HCT116 (cell line): ENCODE measurements around the gene MED13L. TPM values are rescaled to one million over a fixed set of nuclear protein-coding genes. Genes with fewer than 3 reads are reported as not detected.

ENCODE experiments used
- ATAC-seq: fragments of 200-7000 bp; cut with Tn5 transposase; 2 replicates; pipeline ENCODE4 v1.9.1; 2020; ENCODE audit warnings: mild to moderate bottlenecking, moderate library complexity
- BruUV-seq: library from RNA; stranded (reverse); fragments of 400-500 nt; replicated peaks from 2 replicates; lab custom pipeline; 2021; lab: Mats Ljungman, UMichigan
- CTCF ChIA-PET: fragments of 300-600 bp; sonication (Branson Sonifier 250); formaldehyde crosslinking; loops from one replicate; lab custom pipeline; 2021; ENCODE audit warnings: antibody characterized with exemption; lab: Charles Lee
- POLR2A ChIA-PET: fragments of 300-600, 350-600 bp; sonication (Branson Sonifier 250); formaldehyde crosslinking; loops from one replicate; lab custom pipeline; 2021; ENCODE audit warnings: antibody characterized with exemption; lab: Charles Lee
- RAD21 ChIA-PET, 2 experiments: fragments of 300-600 bp; sonication (Branson Sonifier 250); formaldehyde crosslinking; loops; one replicate each; lab custom pipeline; 2023; ENCODE audit warnings: low total read pairs in 2 of 2; ENCODE audit not compliant: uncharacterized antibody in 2 of 2, unreplicated experiment in 2 of 2, low non-redundant PET in 1 of 2; lab: Charles Lee
- DNase-seq: peaks from one replicate; pipeline ENCODE4 v3.0.0-alpha.2; 2010; ENCODE audit warnings: low read depth, low spot score
- H2AFZ ChIP-seq: fragments of 200-600 bp; shearing (Covaris generic), sonication (generic); 2 replicates; pipeline ENCODE4 v1.6.1; 2017; ENCODE audit warnings: low read depth, mixed run types, mixed read lengths, antibody characterized with exemption, low read length; ENCODE audit not compliant: poor library complexity, severe bottlenecking
- H3K27ac ChIP-seq: 2 replicates; pipeline ENCODE4 v1.5.1; 2012; ENCODE audit warnings: low read depth, low read length
- H3K27me3 ChIP-seq: fragments of 200-600 bp; sonication (generic); 2 replicates; pipeline ENCODE4 v1.6.1; 2016; ENCODE audit warnings: mixed run types, low read length, mixed read lengths; ENCODE audit not compliant: insufficient read depth
- H3K36me3 ChIP-seq, 2 experiments: fragments of 200-500 bp in 1 of 2; fragments of 200-600 bp in 1 of 2; sonication (Bioruptor generic) in 1 of 2; sonication (generic) in 1 of 2; 2 replicates each; pipeline versions ENCODE4 v1.5.1 to v1.6.1; 2014 to 2016; ENCODE audit warnings: low read length in 2 of 2, inconsistent platforms in 1 of 2, mixed read lengths in 1 of 2, mixed run types in 1 of 2; ENCODE audit not compliant: insufficient read depth in 2 of 2, control insufficient read depth in 1 of 2
- H3K4me1 ChIP-seq, 2 experiments: fragments of 200-600 bp in 1 of 2; sonication (generic) in 1 of 2; 2 replicates each; pipeline versions ENCODE4 v1.5.1 to v1.6.1; 2012 to 2017; ENCODE audit warnings: low read length in 2 of 2, inconsistent platforms in 1 of 2, mild to moderate bottlenecking in 1 of 2, mixed read lengths in 1 of 2, mixed run types in 1 of 2, moderate library complexity in 1 of 2; ENCODE audit not compliant: insufficient read depth in 2 of 2, control insufficient read depth in 1 of 2
- H3K4me2 ChIP-seq: fragments of 200-600 bp; sonication (generic); 2 replicates; pipeline ENCODE4 v1.6.1; 2017; ENCODE audit warnings: mixed run types, low read length, mixed read lengths
- H3K4me3 ChIP-seq, 2 experiments: fragments of 200-600 bp in 1 of 2; sonication (generic) in 1 of 2; replicated peaks in 1 of 2; 2 replicates each; pipeline ENCODE4 v1.5.1; 2011 to 2016; ENCODE audit warnings: low read length in 2 of 2, control low read depth in 1 of 2, low read depth in 1 of 2, mild to moderate bottlenecking in 1 of 2, mixed read lengths in 1 of 2, mixed run types in 1 of 2
- H3K79me2 ChIP-seq: fragments of 200-600 bp; sonication (generic); 2 replicates; pipeline ENCODE4 v1.6.1; 2017; ENCODE audit warnings: mild to moderate bottlenecking, mixed run types, low read length, moderate library complexity, mixed read lengths; ENCODE audit not compliant: insufficient read depth
- H3K9ac ChIP-seq: fragments of 200-600 bp; sonication (generic); 2 replicates; pipeline ENCODE4 v1.6.1; 2016; ENCODE audit warnings: low read length, mixed read lengths
- H3K9me2 ChIP-seq: fragments of 200-600 bp; sonication (generic), shearing (Covaris generic); 2 replicates; pipeline ENCODE4 v1.6.1; 2017; ENCODE audit warnings: mixed run types, mild to moderate bottlenecking, moderate library complexity; ENCODE audit not compliant: insufficient read depth
- H3K9me3 ChIP-seq, 2 experiments: fragments of 200-500 bp in 1 of 2; fragments of 200-600 bp in 1 of 2; sonication (Bioruptor generic) in 1 of 2; sonication (generic) in 1 of 2; 2 replicates each; pipeline ENCODE4 v1.6.1; 2014 to 2017; ENCODE audit warnings: low read length in 2 of 2, mixed read lengths in 2 of 2, inconsistent platforms in 1 of 2, low read depth in 1 of 2, mild to moderate bottlenecking in 1 of 2, mixed run types in 1 of 2, moderate library complexity in 1 of 2; ENCODE audit not compliant: control insufficient read depth in 1 of 2, insufficient read depth in 1 of 2
- H4K20me1 ChIP-seq: fragments of 200-600 bp; sonication (generic), shearing (Covaris generic); 2 replicates; pipeline ENCODE4 v1.6.1; 2017; ENCODE audit warnings: mixed run types, mild to moderate bottlenecking, moderate library complexity; ENCODE audit not compliant: insufficient read depth
- ATF3 ChIP-seq: IDR thresholded peaks from 2 replicates; pipeline ENCODE4 v1.6.1; 2012
- CBX3 ChIP-seq: IDR thresholded peaks from 2 replicates; pipeline ENCODE4 v1.6.1; 2012; ENCODE audit warnings: low read depth
- CEBPB ChIP-seq: IDR thresholded peaks from 2 replicates; pipeline ENCODE4 v1.6.1; 2012; ENCODE audit warnings: low read depth
- CTCF ChIP-seq, 3 experiments: fragments of 200-600 bp in 1 of 3; sonication (generic) in 1 of 3; IDR thresholded peaks in 2 of 3; conservative IDR thresholded peaks in 1 of 3; 2 replicates each; pipeline ENCODE4 v1.5.1; 2012 to 2017; ENCODE audit warnings: low read depth in 2 of 3, low read length in 2 of 3, antibody characterized with exemption in 1 of 3, borderline replicate concordance in 1 of 3, control low read depth in 1 of 3, mild to moderate bottlenecking in 1 of 3, mixed read lengths in 1 of 3, mixed run types in 1 of 3, moderate library complexity in 1 of 3; ENCODE audit not compliant: insufficient read depth in 1 of 3
- EGR1 ChIP-seq: IDR thresholded peaks from 2 replicates; pipeline ENCODE4 v1.6.1; 2012; ENCODE audit warnings: low read depth
- ELF1 ChIP-seq: IDR thresholded peaks from 2 replicates; pipeline ENCODE4 v1.6.1; 2012; ENCODE audit warnings: low read depth, borderline replicate concordance
- EZH2 ChIP-seq: fragments of 200-600 bp; sonication (generic); IDR thresholded peaks from 2 replicates; pipeline ENCODE4 v1.6.1; 2017; ENCODE audit warnings: antibody characterized with exemption, mixed run types
- FOSL1 ChIP-seq: IDR thresholded peaks from 2 replicates; pipeline ENCODE4 v1.6.1; 2012; ENCODE audit warnings: low read depth
- JUND ChIP-seq: IDR thresholded peaks from 2 replicates; pipeline ENCODE4 v1.6.1; 2012
- MAX ChIP-seq: IDR thresholded peaks from 2 replicates; pipeline ENCODE4 v1.6.1; 2012
- POLR2A ChIP-seq: IDR thresholded peaks from 2 replicates; pipeline ENCODE4 v1.7.0; 2011; ENCODE audit warnings: borderline replicate concordance; ENCODE audit not compliant: insufficient read depth, insufficient read length; ENCODE audit errors: extremely low read depth
- RAD21 ChIP-seq: IDR thresholded peaks from 2 replicates; pipeline ENCODE4 v1.6.1; 2012; ENCODE audit warnings: low read depth, mild to moderate bottlenecking
- REST ChIP-seq: IDR thresholded peaks from 2 replicates; pipeline ENCODE4 v1.6.1; 2012; ENCODE audit warnings: low read depth
- SP1 ChIP-seq: IDR thresholded peaks from 2 replicates; pipeline ENCODE4 v1.6.1; 2012; ENCODE audit warnings: low read depth
- SRF ChIP-seq: IDR thresholded peaks from 2 replicates; pipeline ENCODE4 v1.6.1; 2012; ENCODE audit warnings: low read depth
- TCF7L2 ChIP-seq: IDR thresholded peaks from 2 replicates; pipeline ENCODE4 v1.7.0; 2011; ENCODE audit warnings: borderline replicate concordance, inconsistent platforms; ENCODE audit not compliant: insufficient read depth, insufficient read length; ENCODE audit errors: extremely low read depth
- YY1 ChIP-seq: IDR thresholded peaks from 2 replicates; pipeline ENCODE4 v1.6.1; 2011; ENCODE audit warnings: low read length, low read depth, moderate library complexity, mild to moderate bottlenecking; ENCODE audit not compliant: insufficient replicate concordance; ENCODE audit errors: extremely low read depth
- ZBTB33 ChIP-seq: IDR thresholded peaks from 2 replicates; pipeline ENCODE4 v1.6.1; 2011; ENCODE audit warnings: mild to moderate bottlenecking, low read length, moderate library complexity; ENCODE audit not compliant: insufficient replicate concordance; ENCODE audit errors: extremely low read depth
- ZFX ChIP-seq: fragments of 450-650 bp; IDR thresholded peaks from 2 replicates; pipeline ENCODE4 v1.6.1; 2017
- intact Hi-C: fragments of 100-400 bp; cut with micrococcal nuclease; formaldehyde crosslinking; loops from 2 replicates; pipeline ENCODE4 v1.10.0; 2022
- total RNA-seq: library from RNA; stranded (reverse); gene quantifications from one replicate; pipeline ENCODE4 v1.2.1, GENCODE V29; 2021; ENCODE audit not compliant: unreplicated experiment

MED13L gene
- total RNA-seq, 1 experiment from 2014 or later: 176 TPM

- TF ChIP-seq RAD21 (no peak), ZFX (no peak), ZBTB33 (no peak), FOSL1 (no peak), ATF3 (no peak), CEBPB (no peak), MAX (no peak), ELF1 (no peak), CBX3 (no peak), YY1 (no peak), TCF7L2 (no peak), SRF (no peak), REST (no peak), CTCF (IDR thresholded peaks at IDR 0.05 in 2 of 3, conservative IDR thresholded peaks at IDR 0.05 in 1 of 3; ENCODE audit: borderline replicate concordance in 1 of 3, insufficient read depth in 1 of 3, low read depth in 2 of 3, low read length in 2 of 3) (no peak), EGR1 (no peak), JUND (no peak), POLR2A (no peak), EZH2 (no peak), SP1 (no peak)
- Histone ChIP-seq H3K4me2 (no peak overlapping the region), H3K9ac (no peak overlapping the region), H3K9me3 (no peaks in the 10 kb centered on the region), H3K9me2 (no peaks in the 10 kb centered on the region), H3K27ac (no peak overlapping the region), H3K27me3 (no peaks in the 10 kb centered on the region), H3K79me2 (peaks cover 100% of the 10 kb centered on the region), H4K20me1 (peaks cover 79% of the 10 kb centered on the region), H2AFZ (no peak overlapping the region), H3K4me1 (peaks cover 8 to 32% of the 10 kb centered on the region in 2 experiments; a peak in 3 of 4 replicates), H3K4me3 (no peak overlapping the region), H3K36me3 (no peaks in the 10 kb centered on the region)
- ATAC-seq (no peak), DNase-seq (no peak)
- BruUV-seq: no TSS peak
- ChIA-PET CTCF (interaction anchor here (0.9 kb wide), 1 partner anchor 10 kb away, joined by 3 read pairs; no protein-coding TSS in a partner anchor), POLR2A (no interaction called here), RAD21 (no interaction called here)
- intact Hi-C loops: no loop called here
Observed at GRCh38 chr12:116125084-116125483, 152.4 kb downstream of the MED13L start.
